ENCODE measurements around the gene NINL.
"Not testable (repeated sequence)": the region's sequence is repeated elsewhere in the genome, so short reads cannot be mapped to it uniquely, and the experiment has no call there.

The NINL gene

GRCh38 chr20:25478889-25479568, 106.3 kb downstream of the NINL start:
- TF ChIP-seq CTCF (IDR thresholded peaks at IDR 0.05), result no peak
- DNase-seq (ENCODE audit: low spot score), result no peak
- H3K4me3 ChIP-seq, result no peak overlapping the region
- no peak overlapping the region for H3K27ac ChIP-seq

GRCh38 chr20:25477014-25477882, 108.1 kb downstream of the NINL start:
- TF ChIP-seq CTCF (IDR thresholded peaks at IDR 0.05), result no peak
- Histone ChIP-seq H3K4me3 (no peak overlapping the region), H3K27ac (no peak overlapping the region)
- no peak for DNase-seq (ENCODE audit: low spot score)

GRCh38 chr20:25476106-25477013, 109.0 kb downstream of the NINL start:
- DNase-seq (ENCODE audit: low spot score), result no peak
- TF ChIP-seq CTCF (IDR thresholded peaks at IDR 0.05), result no peak
- H3K4me3 ChIP-seq, result no peak overlapping the region
- no peak overlapping the region for H3K27ac ChIP-seq

- DNase-seq (ENCODE audit: low spot score); H3K4me3 ChIP-seq; H3K27ac ChIP-seq: not testable (repeated sequence)
Observed at GRCh38 chr20:25473297-25473696, 112.0 kb downstream of the NINL start.

GRCh38 chr20:25471020-25471419, 114.3 kb downstream of the NINL start:
- H3K27ac ChIP-seq, result no peak overlapping the region
- DNase-seq (ENCODE audit: low spot score), result no peak
- no peak overlapping the region for H3K4me3 ChIP-seq
- no peak for TF ChIP-seq CTCF (IDR thresholded peaks at IDR 0.05)

GRCh38 chr20:25470045-25470444, 115.3 kb downstream of the NINL start:
- no peak for DNase-seq (ENCODE audit: low spot score)
- Histone ChIP-seq H3K27ac (no peak overlapping the region), H3K4me3 (no peak overlapping the region)
- no peak for TF ChIP-seq CTCF (IDR thresholded peaks at IDR 0.05)

- DNase-seq (ENCODE audit: low spot score), result no peak
- Histone ChIP-seq H3K27ac (no peak overlapping the region), H3K4me3 (no peak overlapping the region)
- TF ChIP-seq CTCF (IDR thresholded peaks at IDR 0.05), result no peak
Observed at GRCh38 chr20:25469558-25469957, 115.8 kb downstream of the NINL start.

Measured in coronary artery (tissue), 2 donors.